ENCODE data around the gene PRKAG2.
"Not testable (repeated sequence)": the region's sequence is repeated elsewhere in the genome, so short reads cannot be mapped to it uniquely, and the experiment has no call there.

PRKAG2 gene

GRCh38 chr7:151849008-151849878 lies 27.7 kb downstream of the PRKAG2 start:
- H3K4me1 ChIP-seq (ENCODE audit: control insufficient read depth, insufficient read depth, low read length) = peaks cover 42% of the 10 kb centered on the region
- no peaks in the 10 kb centered on the region for H3K36me3 ChIP-seq (ENCODE audit: control insufficient read depth, insufficient read depth, low read length)
- no peaks in the 10 kb centered on the region for H3K9me3 ChIP-seq (ENCODE audit: control insufficient read depth, low read length)
- no peaks in the 10 kb centered on the region for H3K27me3 ChIP-seq (ENCODE audit: control insufficient read depth, insufficient read depth, low read length)
- H3K4me3 ChIP-seq (ENCODE audit: low read length) = no peak overlapping the region
- H3K9ac ChIP-seq (ENCODE audit: low read length) = no peak overlapping the region

- Histone ChIP-seq H3K27me3 (ENCODE audit: control insufficient read depth, insufficient read depth, low read length) (no peaks in the 10 kb centered on the region), H3K9me3 (ENCODE audit: control insufficient read depth, low read length) (no peaks in the 10 kb centered on the region), H3K4me1 (ENCODE audit: control insufficient read depth, insufficient read depth, low read length) (peaks cover 47% of the 10 kb centered on the region), H3K9ac (ENCODE audit: low read length) (no peak overlapping the region), H3K4me3 (ENCODE audit: low read length) (no peak overlapping the region), H3K36me3 (ENCODE audit: control insufficient read depth, insufficient read depth, low read length) (no peaks in the 10 kb centered on the region)
Observed at GRCh38 chr7:151847681-151848081, 29.2 kb downstream of the PRKAG2 start.

- Histone ChIP-seq H3K27me3 (ENCODE audit: control insufficient read depth, insufficient read depth, low read length) (no peaks in the 10 kb centered on the region), H3K9ac (ENCODE audit: low read length) (no peak overlapping the region), H3K9me3 (ENCODE audit: control insufficient read depth, low read length) (no peaks in the 10 kb centered on the region), H3K4me1 (ENCODE audit: control insufficient read depth, insufficient read depth, low read length) (peaks cover 41% of the 10 kb centered on the region), H3K4me3 (ENCODE audit: low read length) (no peak overlapping the region), H3K36me3 (ENCODE audit: control insufficient read depth, insufficient read depth, low read length) (no peaks in the 10 kb centered on the region)
Observed at GRCh38 chr7:151847136-151847535, 29.8 kb downstream of the PRKAG2 start.

- Histone ChIP-seq H3K4me3 (ENCODE audit: low read length) (no peak overlapping the region), H3K4me1 (ENCODE audit: control insufficient read depth, insufficient read depth, low read length) (peaks cover 28% of the 10 kb centered on the region), H3K36me3 (ENCODE audit: control insufficient read depth, insufficient read depth, low read length) (no peaks in the 10 kb centered on the region), H3K9me3 (ENCODE audit: control insufficient read depth, low read length) (no peaks in the 10 kb centered on the region), H3K9ac (ENCODE audit: low read length) (no peak overlapping the region), H3K27me3 (ENCODE audit: control insufficient read depth, insufficient read depth, low read length) (no peaks in the 10 kb centered on the region)
Observed at GRCh38 chr7:151845412-151846205, 31.3 kb downstream of the PRKAG2 start.

GRCh38 chr7:151844825-151845200 lies 32.1 kb downstream of the PRKAG2 start:
- no peaks in the 10 kb centered on the region for H3K9me3 ChIP-seq (ENCODE audit: control insufficient read depth, low read length)

GRCh38 chr7:151844071-151844824 lies 32.7 kb downstream of the PRKAG2 start:
- H3K4me3 ChIP-seq (ENCODE audit: low read length) = no peak overlapping the region
- no peaks in the 10 kb centered on the region for H3K36me3 ChIP-seq (ENCODE audit: control insufficient read depth, insufficient read depth, low read length)
- H3K27me3 ChIP-seq (ENCODE audit: control insufficient read depth, insufficient read depth, low read length) = no peaks in the 10 kb centered on the region
- peaks cover 19% of the 10 kb centered on the region for H3K4me1 ChIP-seq (ENCODE audit: control insufficient read depth, insufficient read depth, low read length)
- no peak overlapping the region for H3K9ac ChIP-seq (ENCODE audit: low read length)
- no peaks in the 10 kb centered on the region for H3K9me3 ChIP-seq (ENCODE audit: control insufficient read depth, low read length)

More at GRCh38 chr7:151844825-151845200, 32.1 kb downstream of the PRKAG2 start:
- H3K4me3 ChIP-seq (ENCODE audit: low read length) = no peak overlapping the region
- no peaks in the 10 kb centered on the region for H3K27me3 ChIP-seq (ENCODE audit: control insufficient read depth, insufficient read depth, low read length)
- peaks cover 20% of the 10 kb centered on the region for H3K4me1 ChIP-seq (ENCODE audit: control insufficient read depth, insufficient read depth, low read length)
- H3K36me3 ChIP-seq (ENCODE audit: control insufficient read depth, insufficient read depth, low read length) = no peaks in the 10 kb centered on the region
- no peak overlapping the region for H3K9ac ChIP-seq (ENCODE audit: low read length)

- Histone ChIP-seq H3K4me3 (ENCODE audit: low read length) (no peak overlapping the region), H3K4me1 (ENCODE audit: control insufficient read depth, insufficient read depth, low read length) (peaks cover 21% of the 10 kb centered on the region), H3K9me3 (ENCODE audit: control insufficient read depth, low read length) (no peaks in the 10 kb centered on the region), H3K27me3 (ENCODE audit: control insufficient read depth, insufficient read depth, low read length) (no peaks in the 10 kb centered on the region), H3K36me3 (ENCODE audit: control insufficient read depth, insufficient read depth, low read length) (no peaks in the 10 kb centered on the region), H3K9ac (ENCODE audit: low read length) (no peak overlapping the region)
Observed at GRCh38 chr7:151843181-151843580, 33.7 kb downstream of the PRKAG2 start.

GRCh38 chr7:151841395-151842051 lies 35.4 kb downstream of the PRKAG2 start:
- not testable (repeated sequence) for H3K4me3 ChIP-seq (ENCODE audit: low read length); H3K27me3 ChIP-seq (ENCODE audit: control insufficient read depth, insufficient read depth, low read length); H3K36me3 ChIP-seq (ENCODE audit: control insufficient read depth, insufficient read depth, low read length); H3K9ac ChIP-seq (ENCODE audit: low read length); H3K9me3 ChIP-seq (ENCODE audit: control insufficient read depth, low read length)
- H3K4me1 ChIP-seq (ENCODE audit: control insufficient read depth, insufficient read depth, low read length) = peaks cover 29% of the 10 kb centered on the region

- Histone ChIP-seq H3K9ac (ENCODE audit: low read length) (no peak overlapping the region), H3K4me1 (ENCODE audit: control insufficient read depth, insufficient read depth, low read length) (peaks cover 28% of the 10 kb centered on the region), H3K9me3 (ENCODE audit: control insufficient read depth, low read length) (no peaks in the 10 kb centered on the region), H3K36me3 (ENCODE audit: control insufficient read depth, insufficient read depth, low read length) (no peaks in the 10 kb centered on the region), H3K27me3 (ENCODE audit: control insufficient read depth, insufficient read depth, low read length) (no peaks in the 10 kb centered on the region), H3K4me3 (ENCODE audit: low read length) (no peak overlapping the region)
Observed at GRCh38 chr7:151840088-151840910, 36.6 kb downstream of the PRKAG2 start.

GRCh38 chr7:151839451-151839921 lies 37.4 kb downstream of the PRKAG2 start:
- no peaks in the 10 kb centered on the region for H3K27me3 ChIP-seq (ENCODE audit: control insufficient read depth, insufficient read depth, low read length)
- no peak overlapping the region for H3K4me3 ChIP-seq (ENCODE audit: low read length)
- no peaks in the 10 kb centered on the region for H3K36me3 ChIP-seq (ENCODE audit: control insufficient read depth, insufficient read depth, low read length)
- H3K9me3 ChIP-seq (ENCODE audit: control insufficient read depth, low read length) = no peaks in the 10 kb centered on the region
- peaks cover 20% of the 10 kb centered on the region for H3K4me1 ChIP-seq (ENCODE audit: control insufficient read depth, insufficient read depth, low read length)
- H3K9ac ChIP-seq (ENCODE audit: low read length) = no peak overlapping the region

Data from mucosa of stomach (tissue), 1 donor.